ENCODE data around the gene TRIM43B.
"Not testable (repeated sequence)": the region's sequence is repeated elsewhere in the genome, so short reads cannot be mapped to it uniquely, and the experiment has no call there.

Gene TRIM43B

GRCh38 chr2:95484654-95485053 is at the start of gene TRIM43B:
Gene TRIM43B, minus strand, starts transcription at chr2:95484754. Its CDS starts 2,040 bp downstream, at chr2:95482714.
- H3K4me1 Mint-ChIP-seq; ATAC-seq (replicated peaks; ENCODE audit: extremely low read depth, poor library complexity, severe bottlenecking); H3K27ac Mint-ChIP-seq (ENCODE audit: low read depth); H3K9me3 Mint-ChIP-seq; H3K4me3 Mint-ChIP-seq; DNase-seq (ENCODE audit: low spot score in 2 of 2); H3K36me3 Mint-ChIP-seq (ENCODE audit: insufficient read depth): not testable (repeated sequence)
- peaks cover 21% of the 10 kb centered on the region for H3K27me3 Mint-ChIP-seq

- Mint-ChIP-seq H3K27me3 (peaks cover 5% of the 10 kb centered on the region), H3K4me3 (no peak overlapping the region), H3K27ac (ENCODE audit: low read depth) (no peak overlapping the region), H3K36me3 (ENCODE audit: insufficient read depth) (no peaks in the 10 kb centered on the region), H3K4me1 (no peaks in the 10 kb centered on the region), H3K9me3 (no peaks in the 10 kb centered on the region)
- DNase-seq (ENCODE audit: low spot score in 2 of 2) (no peak), ATAC-seq (replicated peaks; ENCODE audit: extremely low read depth, poor library complexity, severe bottlenecking) (no peak)
Observed at GRCh38 chr2:95531254-95531771, 46.8 kb upstream of the TRIM43B start.

- no peaks in the 10 kb centered on the region for H3K9me3 Mint-ChIP-seq
- H3K27ac Mint-ChIP-seq (ENCODE audit: low read depth): no peak overlapping the region
- H3K4me1 Mint-ChIP-seq: no peaks in the 10 kb centered on the region
- H3K4me3 Mint-ChIP-seq: no peak overlapping the region
- DNase-seq (ENCODE audit: low spot score in 2 of 2) (no peak), ATAC-seq (replicated peaks; ENCODE audit: extremely low read depth, poor library complexity, severe bottlenecking) (no peak)
- no peaks in the 10 kb centered on the region for H3K36me3 Mint-ChIP-seq (ENCODE audit: insufficient read depth)
- no peaks in the 10 kb centered on the region for H3K27me3 Mint-ChIP-seq
Observed at GRCh38 chr2:95530734-95531133, 46.2 kb upstream of the TRIM43B start.

- H3K4me1 Mint-ChIP-seq: no peaks in the 10 kb centered on the region
- H3K4me3 Mint-ChIP-seq: peak overlapping the region; percentile 80
- H3K27me3 Mint-ChIP-seq: no peaks in the 10 kb centered on the region
- peak in 1 of 2 donors; percentile 16 for DNase-seq (ENCODE audit: low spot score in 2 of 2)
- H3K27ac Mint-ChIP-seq (ENCODE audit: low read depth): peak overlapping the region; percentile 51
- ATAC-seq (replicated peaks; ENCODE audit: extremely low read depth, poor library complexity, severe bottlenecking): peak; percentile 54
- H3K9me3 Mint-ChIP-seq: no peaks in the 10 kb centered on the region
- H3K36me3 Mint-ChIP-seq (ENCODE audit: insufficient read depth): no peaks in the 10 kb centered on the region
Observed at GRCh38 chr2:95526360-95527341, 42.1 kb upstream of the TRIM43B start.

GRCh38 chr2:95525294-95526035 is 40.9 kb upstream of the TRIM43B start:
- DNase-seq (ENCODE audit: low spot score in 2 of 2) (no peak), ATAC-seq (replicated peaks; ENCODE audit: extremely low read depth, poor library complexity, severe bottlenecking) (no peak)
- Mint-ChIP-seq H3K27me3 (no peaks in the 10 kb centered on the region), H3K4me1 (no peaks in the 10 kb centered on the region), H3K9me3 (no peaks in the 10 kb centered on the region), H3K4me3 (peak overlapping the region; percentile 80), H3K36me3 (ENCODE audit: insufficient read depth) (no peaks in the 10 kb centered on the region), H3K27ac (ENCODE audit: low read depth) (no peak overlapping the region)

- no peaks in the 10 kb centered on the region for H3K36me3 Mint-ChIP-seq (ENCODE audit: insufficient read depth)
- no peaks in the 10 kb centered on the region for H3K27me3 Mint-ChIP-seq
- ATAC-seq (replicated peaks; ENCODE audit: extremely low read depth, poor library complexity, severe bottlenecking) (no peak), DNase-seq (ENCODE audit: low spot score in 2 of 2) (no peak)
- H3K27ac Mint-ChIP-seq (ENCODE audit: low read depth): no peak overlapping the region
- H3K4me3 Mint-ChIP-seq: no peak overlapping the region
- no peaks in the 10 kb centered on the region for H3K9me3 Mint-ChIP-seq
- H3K4me1 Mint-ChIP-seq: no peaks in the 10 kb centered on the region
Observed at GRCh38 chr2:95524195-95524594, 39.6 kb upstream of the TRIM43B start.

GRCh38 chr2:95514718-95515117 is 30.2 kb upstream of the TRIM43B start:
- H3K9me3 Mint-ChIP-seq: no peaks in the 10 kb centered on the region
- H3K27ac Mint-ChIP-seq (ENCODE audit: low read depth): no peak overlapping the region
- H3K4me3 Mint-ChIP-seq: no peak overlapping the region
- peaks cover 24% of the 10 kb centered on the region for H3K27me3 Mint-ChIP-seq
- H3K4me1 Mint-ChIP-seq: no peaks in the 10 kb centered on the region
- no peaks in the 10 kb centered on the region for H3K36me3 Mint-ChIP-seq (ENCODE audit: insufficient read depth)
- ATAC-seq (replicated peaks; ENCODE audit: extremely low read depth, poor library complexity, severe bottlenecking): no peak
- DNase-seq (ENCODE audit: low spot score in 2 of 2): no peak

- H3K4me3 Mint-ChIP-seq; DNase-seq (ENCODE audit: low spot score in 2 of 2); H3K36me3 Mint-ChIP-seq (ENCODE audit: insufficient read depth): not testable (repeated sequence)
Observed at GRCh38 chr2:95514226-95514625, 29.7 kb upstream of the TRIM43B start.

GRCh38 chr2:95509408-95509807 is 24.9 kb upstream of the TRIM43B start:
- Mint-ChIP-seq H3K9me3 (no peaks in the 10 kb centered on the region), H3K27ac (ENCODE audit: low read depth) (no peak overlapping the region)

More at GRCh38 chr2:95514226-95514625, 29.7 kb upstream of the TRIM43B start:
- not testable (repeated sequence) for H3K27ac Mint-ChIP-seq (ENCODE audit: low read depth); H3K9me3 Mint-ChIP-seq; ATAC-seq (replicated peaks; ENCODE audit: extremely low read depth, poor library complexity, severe bottlenecking); H3K4me1 Mint-ChIP-seq
- H3K27me3 Mint-ChIP-seq: peaks cover 26% of the 10 kb centered on the region

GRCh38 chr2:95505222-95505621 is 20.7 kb upstream of the TRIM43B start:
- no peaks in the 10 kb centered on the region for H3K9me3 Mint-ChIP-seq
- no peak overlapping the region for H3K27ac Mint-ChIP-seq (ENCODE audit: low read depth)
- no peak overlapping the region for H3K4me3 Mint-ChIP-seq
- H3K27me3 Mint-ChIP-seq: peaks cover 51% of the 10 kb centered on the region
- no peaks in the 10 kb centered on the region for H3K4me1 Mint-ChIP-seq
- no peaks in the 10 kb centered on the region for H3K36me3 Mint-ChIP-seq (ENCODE audit: insufficient read depth)
- no peak for DNase-seq (ENCODE audit: low spot score in 2 of 2)
- ATAC-seq (replicated peaks; ENCODE audit: extremely low read depth, poor library complexity, severe bottlenecking): no peak

More at GRCh38 chr2:95509408-95509807, 24.9 kb upstream of the TRIM43B start:
- Mint-ChIP-seq H3K36me3 (ENCODE audit: insufficient read depth) (no peaks in the 10 kb centered on the region), H3K27me3 (peaks cover 38% of the 10 kb centered on the region), H3K4me1 (no peaks in the 10 kb centered on the region), H3K4me3 (no peak overlapping the region)
- ATAC-seq (replicated peaks; ENCODE audit: extremely low read depth, poor library complexity, severe bottlenecking) (no peak), DNase-seq (ENCODE audit: low spot score in 2 of 2) (no peak)

- H3K36me3 Mint-ChIP-seq (ENCODE audit: insufficient read depth): no peaks in the 10 kb centered on the region
- H3K4me1 Mint-ChIP-seq: no peaks in the 10 kb centered on the region
- ATAC-seq (replicated peaks; ENCODE audit: extremely low read depth, poor library complexity, severe bottlenecking): no peak
- H3K27ac Mint-ChIP-seq (ENCODE audit: low read depth): no peak overlapping the region
- no peak for DNase-seq (ENCODE audit: low spot score in 2 of 2)
- peaks cover 36% of the 10 kb centered on the region for H3K27me3 Mint-ChIP-seq
- H3K9me3 Mint-ChIP-seq: no peaks in the 10 kb centered on the region
- no peak overlapping the region for H3K4me3 Mint-ChIP-seq
Observed at GRCh38 chr2:95500854-95501253, 16.3 kb upstream of the TRIM43B start.

GRCh38 chr2:95492076-95492475 is 7.5 kb upstream of the TRIM43B start:
- H3K27ac Mint-ChIP-seq (ENCODE audit: low read depth); H3K27me3 Mint-ChIP-seq; H3K4me3 Mint-ChIP-seq; H3K36me3 Mint-ChIP-seq (ENCODE audit: insufficient read depth); ATAC-seq (replicated peaks; ENCODE audit: extremely low read depth, poor library complexity, severe bottlenecking); H3K4me1 Mint-ChIP-seq; DNase-seq (ENCODE audit: low spot score in 2 of 2); H3K9me3 Mint-ChIP-seq: not testable (repeated sequence)
